Thoracic aorta (tissue), 2 donors: ENCODE data around the gene SYNCRIP. TPM values are rescaled to one million over a fixed set of nuclear protein-coding genes. Genes with fewer than 3 reads are reported as not detected.

Source experiments
- ATAC-seq: fragments of 150-250 bp; one replicate; pipeline ENCODE4 v1.8.0; 2017; ENCODE audit warnings: low read depth; ENCODE audit not compliant: insufficient number of reproducible peaks, low FRiP score
- DNase-seq: peaks from one replicate; pipeline ENCODE4 v3.0.0-alpha.2; 2020; ENCODE audit warnings: low spot score
- H3K27ac ChIP-seq, 2 donors: fragments of 200-600 bp; sonication (generic); 1 replicate in 1 of 2; 2 replicates in 1 of 2; pipeline ENCODE4 v1.5.1; 2016; ENCODE audit warnings: mild to moderate bottlenecking in 2 of 2, moderate library complexity in 2 of 2
- H3K27me3 ChIP-seq: fragments of 200-600 bp; sonication (generic); replicated peaks from 2 replicates; pipeline ENCODE4 v1.6.0; 2016; ENCODE audit warnings: mild to moderate bottlenecking; ENCODE audit not compliant: insufficient read depth
- H3K36me3 ChIP-seq: fragments of 200-600 bp; sonication (generic); one replicate; pipeline ENCODE4 v1.5.1; 2016
- H3K4me1 ChIP-seq, 2 donors: fragments of 200-600 bp; sonication (generic); 1 replicate in 1 of 2; 2 replicates in 1 of 2; pipeline versions ENCODE4 v1.5.1 to v1.6.0; 2016; ENCODE audit warnings: low read depth in 2 of 2, mild to moderate bottlenecking in 1 of 2; ENCODE audit not compliant: control insufficient read depth in 1 of 2
- H3K4me3 ChIP-seq: fragments of 200-600 bp; sonication (generic); 2 replicates; pipeline ENCODE4 v1.5.1; 2016; ENCODE audit warnings: mild to moderate bottlenecking
- H3K9me3 ChIP-seq: fragments of 200-600 bp; sonication (generic); 2 replicates; pipeline ENCODE4 v1.5.1; 2016
- CTCF ChIP-seq: fragments of 200-600 bp; sonication (generic); IDR thresholded peaks from one replicate; pipeline ENCODE4 v1.5.1; 2019; ENCODE audit warnings: antibody characterized with exemption
- total RNA-seq, 2 donors: library from RNA; depleted of rRNA; stranded (reverse); fragments of >200 nt; gene quantifications; one replicate each; pipeline versions ENCODE4 v1.1.0 to v1.2.3, GENCODE V29; 2016

The SYNCRIP gene
- total RNA-seq, 2 donors from 2014 or later, result 47.7 to 94.2 TPM

GRCh38 chr6:85678026-85678601 lies 35.4 kb upstream of the SYNCRIP start:
- DNase-seq (peak; percentile 5), ATAC-seq (peak; percentile 38)
- H3K4me3 ChIP-seq, result peak overlapping the region; percentile 96
- no peak for TF ChIP-seq CTCF
- H3K4me1 ChIP-seq, result peaks cover 19 to 39% of the 10 kb centered on the region in 2 donors
- H3K9me3 ChIP-seq, result no peaks in the 10 kb centered on the region
- H3K27ac ChIP-seq, result peak overlapping the region; percentile 83 to 89
- no peaks in the 10 kb centered on the region for H3K27me3 ChIP-seq
- no peaks in the 10 kb centered on the region for H3K36me3 ChIP-seq

GRCh38 chr6:85677234-85677956 lies 34.7 kb upstream of the SYNCRIP start:
- Histone ChIP-seq H3K9me3 (no peaks in the 10 kb centered on the region), H3K4me3 (peak overlapping the region; percentile 96), H3K4me1 (peaks cover 19 to 44% of the 10 kb centered on the region in 2 donors), H3K27me3 (no peaks in the 10 kb centered on the region), H3K27ac (peak overlapping the region; percentile 83 to 89), H3K36me3 (no peaks in the 10 kb centered on the region)
- ATAC-seq, result no peak
- no peak for DNase-seq
- no peak for TF ChIP-seq CTCF

- H3K27me3 ChIP-seq, result no peaks in the 10 kb centered on the region
- no peaks in the 10 kb centered on the region for H3K36me3 ChIP-seq
- TF ChIP-seq CTCF, result no peak
- H3K27ac ChIP-seq, result peak overlapping the region in 1 of 2 donors; percentile 16
- peaks cover 19 to 47% of the 10 kb centered on the region in 2 donors for H3K4me1 ChIP-seq
- ATAC-seq, result no peak
- H3K4me3 ChIP-seq, result peak overlapping the region; percentile 96
- no peak for DNase-seq
- no peaks in the 10 kb centered on the region for H3K9me3 ChIP-seq
Measured at GRCh38 chr6:85676086-85676729, 33.5 kb upstream of the SYNCRIP start.

GRCh38 chr6:85675030-85675819 lies 32.5 kb upstream of the SYNCRIP start:
- no peak for ATAC-seq

More at GRCh38 chr6:85675030-85675819, 32.5 kb upstream of the SYNCRIP start:
- no peaks in the 10 kb centered on the region for H3K36me3 ChIP-seq
- TF ChIP-seq CTCF, result no peak
- H3K4me3 ChIP-seq, result peak overlapping the region; percentile 96
- H3K27me3 ChIP-seq, result no peaks in the 10 kb centered on the region
- peaks cover 24 to 52% of the 10 kb centered on the region in 2 donors for H3K4me1 ChIP-seq
- DNase-seq, result no peak
- peak overlapping the region in 1 of 2 donors; percentile 16 for H3K27ac ChIP-seq
- no peaks in the 10 kb centered on the region for H3K9me3 ChIP-seq
